Embryonic facial prominence (tissue), 1 donor: Measurements from ENCODE around the gene TMEM244.
"Not testable (repeated sequence)": the region's sequence is repeated elsewhere in the genome, so short reads cannot be mapped to it uniquely, and the experiment has no call there.

ENCODE experiments used
- DNase-seq: peaks from one replicate; pipeline ENCODE4 v3.0.0-alpha.2; 2016; ENCODE audit errors: extremely low spot score

TMEM244 gene

GRCh38 chr6:129860908-129861665, at the start of gene TMEM244:
TSS of gene TMEM244 (minus strand) at chr6:129861315. CDS start at chr6:129861188, 127 bp downstream.
- DNase-seq = no peak

- DNase-seq = no peak
Observed at GRCh38 chr6:129908858-129909257, 47.7 kb upstream of the TMEM244 start.

GRCh38 chr6:129908356-129908755, 47.2 kb upstream of the TMEM244 start:
- DNase-seq = no peak

GRCh38 chr6:129906515-129907077, 45.5 kb upstream of the TMEM244 start:
- DNase-seq = no peak

GRCh38 chr6:129903082-129903481, 42.0 kb upstream of the TMEM244 start:
- DNase-seq = no peak

- DNase-seq = no peak
Observed at GRCh38 chr6:129902681-129903080, 41.6 kb upstream of the TMEM244 start.

GRCh38 chr6:129901910-129902309, 40.8 kb upstream of the TMEM244 start:
- no peak for DNase-seq

- DNase-seq = no peak
Observed at GRCh38 chr6:129895692-129896091, 34.6 kb upstream of the TMEM244 start.

GRCh38 chr6:129894921-129895320, 33.8 kb upstream of the TMEM244 start:
- DNase-seq = no peak

- DNase-seq = no peak
Observed at GRCh38 chr6:129893640-129894039, 32.5 kb upstream of the TMEM244 start.

GRCh38 chr6:129890701-129891100, 29.6 kb upstream of the TMEM244 start:
- no peak for DNase-seq

- no peak for DNase-seq
Observed at GRCh38 chr6:129890164-129890563, 29.0 kb upstream of the TMEM244 start.

- no peak for DNase-seq
Observed at GRCh38 chr6:129889580-129889979, 28.5 kb upstream of the TMEM244 start.

- DNase-seq = no peak
Observed at GRCh38 chr6:129886401-129887155, 25.5 kb upstream of the TMEM244 start.

- DNase-seq = no peak
Observed at GRCh38 chr6:129884211-129884610, 23.1 kb upstream of the TMEM244 start.

- DNase-seq = no peak
Observed at GRCh38 chr6:129882510-129883023, 21.5 kb upstream of the TMEM244 start.

- not testable (repeated sequence) for DNase-seq
Observed at GRCh38 chr6:129877894-129878293, 16.8 kb upstream of the TMEM244 start.

GRCh38 chr6:129875610-129876520, 14.8 kb upstream of the TMEM244 start:
- DNase-seq = no peak

GRCh38 chr6:129874837-129875236, 13.7 kb upstream of the TMEM244 start:
- DNase-seq = no peak

GRCh38 chr6:129872586-129872985, 11.5 kb upstream of the TMEM244 start:
- DNase-seq = no peak

- DNase-seq = no peak
Observed at GRCh38 chr6:129871221-129871620, 10.1 kb upstream of the TMEM244 start.
